GM21447 (cell line): ENCODE data around the gene PLEKHJ1.
"Not testable (repeated sequence)": the region's sequence is repeated elsewhere in the genome, so short reads cannot be mapped to it uniquely, and the experiment has no call there.

Experiments
- ATAC-seq: cut with Tn5 transposase; IDR thresholded peaks from one replicate; pipeline ENCODE4 v1.9.1; 2021; ENCODE audit not compliant: unreplicated experiment

PLEKHJ1 gene

DNA sequence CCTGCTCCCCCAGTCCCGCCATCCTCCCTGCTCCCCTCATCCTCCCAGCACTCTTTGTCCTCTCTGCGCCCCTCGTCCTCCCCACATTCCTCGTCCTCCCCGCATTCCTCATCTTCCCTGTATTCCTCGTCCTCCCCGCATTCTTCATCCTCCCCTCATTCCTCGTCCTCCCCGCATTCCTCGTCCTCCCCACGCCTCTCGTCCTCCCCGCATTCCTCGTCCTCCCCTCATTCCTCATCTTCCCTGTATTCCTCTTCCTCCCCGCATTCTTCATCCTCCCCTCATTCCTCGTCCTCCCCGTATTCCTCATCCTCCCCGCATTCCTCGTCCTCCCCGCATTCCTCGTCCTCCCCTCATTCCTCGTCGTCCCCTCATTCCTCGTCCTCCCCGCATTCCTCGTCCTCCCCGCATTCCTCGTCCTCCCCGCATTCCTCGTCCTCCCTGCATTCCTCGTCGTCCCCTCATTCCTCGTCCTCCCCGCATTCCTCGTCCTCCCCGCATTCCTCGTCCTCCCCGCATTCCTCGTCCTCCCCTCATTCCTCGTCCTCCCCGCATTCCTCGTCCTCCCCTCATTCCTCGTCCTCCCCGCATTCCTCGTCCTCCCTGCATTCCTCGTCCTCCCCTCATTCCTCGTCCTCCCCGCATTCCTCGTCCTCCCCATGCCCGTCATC is 35.4 kb downstream of the PLEKHJ1 start:
- not testable (repeated sequence) for ATAC-seq

DNA sequence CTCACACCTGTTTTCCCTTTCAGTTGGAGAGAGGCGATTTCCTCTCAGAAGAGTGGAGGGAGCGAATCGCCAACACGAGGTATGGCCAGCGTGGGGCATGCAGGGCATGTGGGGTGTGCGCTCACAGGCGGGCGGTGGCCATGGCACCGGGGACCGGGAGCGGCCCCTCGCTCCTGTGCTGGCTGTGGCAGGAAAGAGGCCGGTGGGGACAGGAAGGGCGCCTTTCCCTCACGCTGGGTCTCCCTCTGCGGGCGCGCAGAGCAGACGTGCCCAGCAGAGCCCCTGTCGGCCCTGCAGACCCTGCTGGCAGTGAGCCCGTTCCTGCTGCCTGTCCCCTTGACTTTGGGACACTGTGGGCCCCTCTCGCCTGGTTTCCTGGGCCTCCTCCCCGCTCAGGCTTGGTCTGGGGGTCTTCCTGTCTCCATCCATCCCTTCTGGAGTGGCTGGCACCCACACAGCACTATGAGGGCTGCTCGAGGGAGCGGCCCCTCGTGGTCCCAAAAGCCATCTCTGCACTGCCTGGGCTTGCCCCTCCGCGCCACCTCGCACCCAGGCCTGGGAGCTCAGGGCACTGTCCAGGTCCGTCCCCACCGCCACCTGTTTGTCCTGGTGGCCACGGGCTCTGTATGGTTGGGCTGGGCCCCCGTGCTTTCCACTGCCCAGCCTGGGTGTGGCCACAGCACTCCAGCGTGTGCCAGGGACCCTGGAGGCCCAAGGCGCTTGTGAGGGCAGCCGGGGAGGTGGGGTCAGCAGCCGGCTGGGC is 36.1 kb downstream of the PLEKHJ1 start:
- ATAC-seq = no peak

DNA sequence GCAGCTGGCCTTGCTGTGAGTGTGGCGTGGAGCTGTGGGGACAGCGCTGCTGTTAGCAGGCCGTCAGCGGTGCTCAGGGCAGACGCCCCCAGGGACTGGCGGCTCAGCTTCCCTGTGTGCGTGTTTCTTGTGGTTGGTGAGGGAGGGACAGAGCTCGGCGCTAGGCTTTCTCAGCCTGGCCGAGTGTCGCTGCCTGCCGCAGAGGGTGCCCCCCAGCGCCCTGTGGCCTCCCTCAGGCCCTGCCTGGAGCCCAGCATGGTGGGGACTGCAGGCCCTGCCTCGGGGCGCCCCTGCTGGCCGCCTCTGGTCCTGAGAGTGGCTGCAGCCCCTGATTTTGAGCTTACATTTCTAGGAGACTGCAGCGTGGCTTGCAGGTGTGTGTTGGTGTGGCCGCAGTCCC is 36.9 kb downstream of the PLEKHJ1 start:
- ATAC-seq = no peak

DNA sequence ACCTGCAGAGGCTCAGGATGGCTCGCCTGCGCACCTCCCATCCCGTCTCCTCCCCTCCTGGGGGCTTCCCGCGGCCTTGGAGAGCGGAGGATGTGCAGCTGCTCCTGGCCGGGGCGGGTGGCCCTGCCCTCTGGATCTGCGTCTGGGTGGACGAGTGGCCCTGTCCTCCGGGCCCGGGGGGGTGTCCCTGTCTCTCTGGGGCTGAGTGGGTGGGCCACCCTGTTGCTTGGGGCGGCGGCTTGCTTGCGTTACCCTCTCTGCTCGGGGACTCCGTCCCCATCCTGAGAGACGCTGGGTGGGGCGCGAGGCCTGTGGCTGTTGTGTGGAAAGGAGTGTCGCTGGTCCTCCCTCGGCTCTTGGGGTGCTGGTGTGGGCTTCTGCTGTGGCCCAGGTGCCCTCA is 37.8 kb downstream of the PLEKHJ1 start:
- no peak for ATAC-seq

DNA sequence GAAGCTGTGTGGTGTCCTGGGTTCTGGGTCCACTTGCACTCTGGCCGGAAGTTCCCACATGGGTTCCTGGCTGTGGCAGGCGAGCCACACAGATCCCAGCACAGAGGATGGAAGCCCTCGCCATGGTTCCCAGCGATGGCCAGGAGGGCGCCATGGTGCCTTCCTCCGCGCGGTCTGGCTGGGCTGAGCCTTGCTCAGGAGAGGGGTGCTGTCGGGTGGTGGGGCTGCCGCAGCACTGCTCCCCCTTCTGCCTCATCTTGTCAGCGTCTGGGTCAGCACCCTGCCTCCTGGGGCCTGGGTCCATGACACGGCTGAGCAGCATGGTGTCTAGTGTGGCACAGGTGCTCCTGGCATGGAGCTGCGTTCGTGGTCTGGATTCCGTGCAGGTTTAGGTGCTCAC is 38.9 kb downstream of the PLEKHJ1 start:
- ATAC-seq = no peak

DNA sequence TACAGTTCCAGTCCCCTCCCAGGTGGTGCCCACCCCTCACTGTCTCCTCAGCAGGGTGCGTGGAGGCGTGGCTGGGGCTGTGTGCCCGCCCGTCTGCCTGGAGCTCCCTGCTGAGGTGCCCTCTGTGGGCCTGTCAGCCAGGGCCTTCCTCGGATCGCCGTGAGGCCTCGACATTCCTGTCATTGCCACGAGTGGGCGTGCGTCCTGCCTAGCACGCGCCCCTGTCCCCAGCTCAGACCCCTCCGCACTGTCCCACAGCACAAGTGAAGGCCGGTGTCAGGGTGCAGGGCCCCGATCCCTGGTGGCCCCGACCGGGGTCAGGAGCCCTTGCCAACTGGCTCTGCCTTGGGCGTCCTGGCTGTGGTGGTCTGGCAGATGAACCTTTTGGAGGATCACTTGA is 40.2 kb downstream of the PLEKHJ1 start:
- no peak for ATAC-seq

DNA sequence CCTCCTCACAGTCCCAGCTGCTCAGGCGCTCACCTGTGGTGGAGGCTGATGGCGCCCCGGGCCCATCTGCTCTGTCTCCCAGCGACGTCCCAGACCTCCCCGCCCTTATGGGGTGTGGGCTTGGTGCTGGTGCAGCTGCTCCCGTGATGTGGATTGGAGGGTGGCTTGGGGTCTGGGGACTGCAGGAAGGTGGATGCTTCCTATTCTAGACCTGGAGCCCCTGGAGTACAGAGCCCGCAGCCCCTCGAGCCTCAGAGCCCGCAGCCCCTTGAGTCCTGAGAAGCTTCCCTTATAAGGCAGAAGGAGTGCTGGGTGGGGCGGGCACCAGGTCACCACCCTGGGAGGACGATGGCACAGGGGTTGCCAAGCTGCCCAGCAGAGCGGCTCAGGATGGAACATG is 40.8 kb downstream of the PLEKHJ1 start:
- no peak for ATAC-seq

DNA sequence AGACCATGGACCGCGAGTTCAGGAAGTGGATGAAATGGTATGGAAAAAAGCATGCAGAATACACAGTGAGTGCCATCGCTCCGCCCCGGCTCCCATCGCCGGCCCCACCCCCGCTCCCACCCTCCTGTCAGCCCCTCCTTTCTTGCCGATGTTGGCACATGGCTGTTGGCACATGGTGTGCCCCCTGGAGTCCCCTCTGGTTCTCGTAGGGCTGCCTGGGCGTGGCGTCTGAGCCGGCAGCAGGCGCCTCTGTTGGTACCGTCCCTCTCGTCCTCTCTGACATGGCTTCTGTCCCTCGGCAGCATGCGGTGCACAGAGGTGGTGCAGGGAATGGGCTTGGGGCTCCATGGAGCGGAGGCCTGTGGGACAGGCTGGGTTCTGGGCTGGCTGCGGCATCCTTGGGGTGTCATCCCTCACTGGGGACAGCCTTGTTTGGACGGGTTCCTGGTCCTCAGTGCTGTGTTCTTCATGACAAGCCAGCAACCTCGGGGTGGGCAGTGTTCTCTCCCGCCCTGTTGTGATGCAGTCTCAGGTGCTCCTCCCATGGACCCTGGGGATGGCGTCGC is 41.5 kb downstream of the PLEKHJ1 start:
- ATAC-seq = no peak

DNA sequence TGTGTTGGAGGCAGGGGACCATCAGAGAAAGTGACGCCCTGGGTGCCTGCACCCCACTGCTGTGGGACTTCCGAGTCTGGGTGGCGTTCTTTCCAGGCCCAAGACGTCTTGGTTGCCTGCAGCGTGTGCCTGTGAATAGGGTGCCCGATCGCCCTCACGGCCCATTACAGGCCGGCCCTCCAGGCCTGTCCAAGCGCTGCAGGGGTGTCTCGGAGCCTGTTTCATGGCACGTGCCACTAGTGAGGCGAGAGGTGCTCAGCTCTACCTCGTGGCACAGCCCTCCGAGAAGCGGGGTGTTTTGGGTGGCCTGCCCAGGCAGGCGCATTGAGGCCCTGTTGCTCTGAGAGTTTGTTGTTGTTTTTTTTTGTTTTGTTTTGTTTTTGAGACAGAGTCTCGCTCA is 42.3 kb downstream of the PLEKHJ1 start:
- no peak for ATAC-seq

DNA sequence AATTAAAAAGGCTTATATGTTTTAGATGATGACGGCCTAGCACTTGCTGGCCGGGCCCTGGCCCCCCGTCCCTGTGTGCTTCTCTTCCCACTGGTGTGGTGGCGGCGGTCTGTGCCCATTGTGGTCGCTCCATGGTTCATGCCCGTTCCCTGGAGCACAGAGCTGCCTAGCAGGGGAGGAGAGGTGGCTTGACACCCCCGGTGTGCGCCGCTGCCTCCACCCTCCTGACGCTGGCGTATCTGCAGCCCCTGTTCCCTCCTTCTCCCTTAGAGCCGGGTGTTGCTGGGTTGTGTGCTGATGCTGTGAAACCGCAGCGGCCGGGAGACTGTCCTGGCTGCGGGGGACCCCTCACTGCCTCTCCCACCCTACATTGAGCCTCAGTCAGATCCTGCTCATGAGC is 43.3 kb downstream of the PLEKHJ1 start:
- no peak for ATAC-seq

DNA sequence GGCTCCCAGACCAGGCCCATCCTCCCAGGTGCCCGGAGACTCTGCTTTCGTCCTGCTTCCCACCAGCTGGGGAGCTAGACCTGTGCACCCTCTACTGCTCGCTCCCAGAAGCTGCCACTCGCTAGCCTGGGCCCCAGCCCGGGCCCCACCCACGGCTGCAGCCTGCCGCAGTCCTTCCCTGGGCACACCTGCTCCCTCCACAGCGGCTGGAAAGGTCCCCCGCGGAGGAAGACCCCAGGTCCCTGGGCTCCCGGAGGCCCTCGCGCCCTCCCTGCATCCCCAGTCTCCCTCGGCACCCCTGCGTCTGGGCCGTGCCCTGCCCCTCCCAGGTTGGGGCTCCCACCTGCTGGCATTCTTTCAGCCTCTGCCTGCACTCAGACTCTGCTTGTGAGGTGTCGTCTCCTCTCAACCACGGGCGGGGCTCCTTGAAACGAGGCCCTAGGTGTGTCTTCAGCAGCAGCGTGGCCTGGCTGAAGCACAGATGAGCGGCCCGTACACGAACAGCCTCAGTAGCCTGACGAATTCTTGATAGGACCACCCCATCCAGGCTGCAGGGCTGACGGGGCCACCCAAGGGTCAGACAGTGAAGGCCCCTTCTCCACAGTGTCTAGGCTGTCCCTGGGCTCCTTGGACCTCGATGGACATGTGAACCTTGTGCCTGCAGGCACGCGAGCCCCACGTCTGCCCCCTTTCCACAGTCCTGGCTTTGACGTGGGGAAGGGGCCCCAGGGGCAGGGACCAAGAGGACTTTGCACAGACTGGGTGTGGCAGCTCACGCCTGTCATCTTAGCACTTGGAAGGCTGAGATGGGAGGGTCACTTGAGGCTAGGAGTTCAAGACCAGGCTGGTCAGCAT is 44.4 kb downstream of the PLEKHJ1 start:
- no peak for ATAC-seq

DNA sequence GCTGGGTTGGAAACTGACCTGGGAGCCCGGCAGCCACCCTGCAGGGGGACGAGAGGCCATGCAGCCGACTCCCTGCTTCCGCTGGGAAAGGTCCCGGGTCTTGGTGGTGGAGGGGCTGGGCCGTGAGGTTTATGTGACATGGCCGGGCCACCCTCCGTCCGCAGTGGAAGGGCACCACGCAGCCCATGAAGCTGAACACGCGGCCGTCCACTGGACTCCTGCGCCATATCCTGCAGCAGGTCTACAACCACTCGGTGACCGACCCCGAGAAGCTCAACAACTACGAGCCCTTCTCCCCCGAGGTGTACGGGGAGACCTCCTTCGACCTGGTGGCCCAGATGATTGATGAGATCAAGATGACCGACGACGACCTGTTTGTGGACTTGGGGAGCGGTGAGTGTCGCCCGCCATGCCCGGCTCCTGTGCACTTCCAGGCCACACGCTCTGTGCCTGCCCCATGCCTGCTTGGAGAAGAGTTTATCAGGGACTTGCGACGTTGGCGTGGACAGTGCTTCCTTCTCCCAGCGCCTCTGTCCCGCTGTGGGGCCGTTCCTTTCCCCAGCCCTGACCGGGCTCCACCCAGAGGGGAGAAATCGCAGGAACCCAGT is 45.2 kb downstream of the PLEKHJ1 start:
- no peak for ATAC-seq

DNA sequence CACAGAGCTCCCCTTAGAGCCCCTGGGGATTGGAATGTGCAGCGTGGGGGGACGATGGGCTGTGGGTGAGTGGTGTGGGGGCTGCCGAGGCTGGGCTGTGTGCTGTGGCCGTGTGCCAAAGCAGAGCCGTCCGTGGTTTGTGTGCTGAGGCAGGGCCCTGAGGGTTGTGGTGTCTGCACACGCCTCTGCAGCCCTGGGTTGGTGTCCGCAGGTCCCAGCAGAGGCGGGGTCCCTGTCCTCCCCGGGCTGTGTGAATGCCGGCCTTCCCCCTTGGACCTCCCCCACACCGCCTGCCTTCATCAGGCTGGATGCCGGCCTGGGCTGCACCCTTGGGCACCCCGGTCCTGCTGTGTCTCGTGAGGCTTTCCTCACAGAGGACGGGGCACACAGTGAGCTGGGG is 46.2 kb downstream of the PLEKHJ1 start:
- no peak for ATAC-seq

DNA sequence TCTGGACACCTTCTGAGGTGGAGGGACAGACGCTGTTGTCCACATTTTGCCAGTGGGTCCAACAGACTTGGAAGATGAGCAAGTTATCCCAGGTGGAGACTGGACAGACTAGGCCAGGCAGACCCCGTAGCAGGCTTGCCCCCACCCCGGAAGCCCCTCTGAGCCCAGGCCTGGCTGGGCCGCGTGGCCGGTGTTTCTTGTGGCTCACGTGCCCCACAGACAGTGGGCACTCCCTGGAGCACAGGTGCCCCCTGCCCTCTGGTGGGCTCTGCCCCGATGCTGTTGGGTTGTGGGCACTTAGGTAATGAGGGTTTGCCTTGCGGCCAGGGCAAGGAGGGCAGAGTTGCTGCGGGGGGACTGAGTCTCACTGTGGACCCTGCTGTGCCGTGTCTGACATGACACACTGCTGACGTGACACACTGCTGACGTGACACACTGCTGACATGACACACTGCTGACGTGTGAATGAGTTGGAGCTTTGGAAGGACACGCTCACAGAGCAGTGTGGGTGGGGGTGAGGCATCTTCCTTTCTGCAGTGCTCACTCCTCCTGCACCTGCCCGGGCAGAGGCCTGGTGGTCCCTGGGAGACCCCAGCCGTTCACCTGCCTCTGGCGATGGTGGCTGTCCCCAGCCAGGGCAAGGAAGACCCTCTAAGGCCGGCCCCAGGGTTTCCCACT is 47.3 kb downstream of the PLEKHJ1 start:
- no peak for ATAC-seq

DNA sequence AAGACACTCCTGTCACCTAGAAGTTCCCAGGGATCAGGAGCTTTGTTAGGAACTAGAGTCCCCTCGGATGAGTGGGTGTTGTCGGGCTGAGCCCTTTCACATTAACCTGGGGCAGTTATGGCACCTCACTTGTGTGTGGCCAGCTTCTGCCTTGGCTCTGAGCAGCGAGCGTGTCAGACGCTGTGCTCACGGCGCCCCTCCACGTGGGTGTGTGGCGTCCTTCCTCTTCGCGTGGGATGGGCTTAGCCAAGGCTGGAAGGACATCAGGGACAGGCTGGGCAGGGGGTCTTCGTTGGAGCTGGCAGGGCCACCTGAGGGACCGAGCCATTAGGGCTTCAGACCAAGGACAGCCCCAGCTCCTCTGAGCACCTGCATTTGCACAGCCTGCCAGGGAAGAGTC is 49.0 kb downstream of the PLEKHJ1 start:
- no peak for ATAC-seq

DNA sequence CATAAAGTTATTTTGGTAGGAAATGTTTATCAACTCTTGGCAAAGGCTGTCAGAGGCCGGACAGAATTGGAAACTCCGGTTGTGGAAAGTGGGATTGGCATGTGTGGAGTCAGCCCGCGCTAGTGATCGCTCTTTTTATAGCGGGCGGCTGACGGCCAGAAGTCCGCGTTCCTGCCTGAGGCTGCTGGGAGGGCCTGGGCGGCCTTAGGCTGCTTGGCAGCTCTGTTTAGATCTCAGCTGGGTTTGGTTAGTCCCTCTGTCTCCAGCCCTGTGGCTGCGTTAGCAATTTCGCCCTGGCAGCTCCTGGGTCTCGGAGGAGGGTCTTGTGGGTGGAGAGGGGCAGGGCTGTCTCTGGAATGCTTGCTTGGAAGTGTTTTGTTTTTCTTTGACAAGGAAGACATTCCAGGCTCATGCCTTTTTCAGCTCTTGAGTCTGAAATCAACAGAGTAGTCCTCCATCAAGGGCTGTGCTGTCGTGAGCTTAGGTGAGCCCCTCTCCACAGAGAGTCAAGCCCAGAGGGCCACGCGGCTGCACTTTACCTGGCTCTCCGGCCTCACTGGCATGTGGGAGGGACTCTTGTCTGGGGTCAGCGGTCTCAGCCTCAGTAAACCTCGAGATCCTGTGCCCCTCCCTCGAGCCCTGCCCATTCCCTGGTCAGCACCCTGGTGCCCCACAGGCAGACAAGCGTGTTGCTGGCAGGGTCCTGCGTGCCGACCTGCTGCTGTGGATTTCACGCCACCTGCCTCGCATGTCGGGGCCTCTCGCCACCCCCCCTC is 49.9 kb downstream of the PLEKHJ1 start:
- ATAC-seq = no peak

DNA sequence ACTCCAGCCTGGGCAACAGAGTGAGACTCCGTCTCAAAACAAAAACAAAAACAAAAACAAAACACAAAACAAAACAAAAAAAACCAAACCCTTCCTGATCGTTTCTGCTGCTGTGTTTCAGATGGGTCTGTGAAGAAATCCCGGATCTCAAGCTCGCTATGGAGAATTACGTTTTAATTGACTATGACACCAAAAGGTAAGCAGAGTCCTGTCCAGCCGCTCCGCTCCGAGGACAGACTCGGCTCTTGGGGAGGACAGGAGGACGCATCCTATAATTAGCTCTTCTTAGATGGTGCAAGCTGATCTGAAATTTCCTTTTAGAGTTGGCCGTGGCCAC is 50.4 kb downstream of the PLEKHJ1 start:
- ATAC-seq = no peak

DNA sequence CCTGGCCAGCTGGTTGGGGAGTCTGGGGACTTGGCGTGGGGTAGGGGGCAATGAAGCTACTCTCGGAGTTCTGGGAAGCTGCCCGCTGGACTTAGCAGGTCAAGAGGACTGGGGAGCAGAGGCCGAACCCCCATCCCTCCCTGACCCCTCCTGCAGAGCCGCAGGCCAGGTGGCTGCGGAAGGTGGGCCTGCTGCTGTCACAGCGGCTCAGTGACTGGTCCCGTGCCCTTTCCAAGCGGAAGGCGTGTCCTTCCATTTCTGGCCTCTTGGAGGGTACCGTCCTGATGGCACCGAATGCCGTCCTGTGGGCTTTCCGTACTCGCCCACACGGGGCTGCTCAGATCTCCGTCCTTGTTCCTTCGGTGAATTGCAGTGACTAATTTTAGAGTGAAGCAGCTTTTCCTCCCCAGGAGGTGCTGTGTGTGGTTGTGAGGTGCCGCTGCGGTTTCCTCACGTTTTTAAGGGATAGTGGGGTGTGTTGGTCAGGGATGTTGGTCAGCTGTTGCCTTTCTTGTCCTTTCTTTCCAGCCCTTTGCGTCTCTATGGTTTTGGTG is 51.6 kb downstream of the PLEKHJ1 start:
- ATAC-seq = no peak
